ENCODE data around the gene MAPRE3. TPM values are rescaled to one million over a fixed set of nuclear protein-coding genes. Genes with fewer than 3 reads are reported as not detected.

The MAPRE3 gene
- total RNA-seq, 1 donor from 2014 or later = 4.1 TPM

DNA sequence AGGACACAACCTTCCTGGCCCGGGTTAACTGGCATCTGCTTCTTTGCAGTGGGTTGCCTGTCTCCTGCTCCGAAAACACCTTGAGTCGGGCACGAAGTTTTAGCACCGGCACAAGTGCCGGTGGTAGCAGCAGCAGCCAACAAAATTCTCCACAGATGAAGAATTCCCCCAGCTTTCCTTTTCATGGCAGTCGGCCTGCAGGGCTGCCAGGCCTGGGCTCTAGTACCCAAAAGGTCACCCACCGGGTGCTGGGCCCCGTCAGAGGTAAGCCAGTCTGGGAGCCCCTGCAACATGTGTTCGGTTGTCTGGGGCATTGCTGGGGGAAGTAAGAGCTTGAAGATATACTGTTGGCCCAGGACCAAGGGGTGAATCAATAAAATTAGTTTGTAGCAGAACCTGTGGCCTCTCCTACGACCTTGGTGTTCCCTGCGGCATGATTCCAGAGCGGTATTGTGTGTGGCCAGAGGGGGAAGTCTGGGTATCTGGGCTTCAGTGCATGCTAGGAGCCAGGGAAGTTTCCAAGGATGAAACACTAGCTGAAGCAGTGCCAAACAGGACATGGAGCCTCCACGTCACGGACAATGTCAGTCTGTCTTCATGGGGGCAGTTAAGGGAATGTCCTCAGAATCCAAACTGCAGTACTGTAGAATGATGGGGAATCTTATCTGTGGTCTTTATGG lies 88.8 kb downstream of the MAPRE3 start:
- Mint-ChIP-seq H3K27me3 (ENCODE audit: unreplicated experiment) (peaks cover 3% of the 10 kb centered on the region), H3K4me1 (ENCODE audit: unreplicated experiment) (peaks cover 17% of the 10 kb centered on the region), H3K9me3 (ENCODE audit: unreplicated experiment) (no peaks in the 10 kb centered on the region), H3K27ac (ENCODE audit: unreplicated experiment) (no peak overlapping the region), H3K36me3 (ENCODE audit: low read depth, unreplicated experiment) (peaks cover 37% of the 10 kb centered on the region), H3K4me3 (ENCODE audit: unreplicated experiment) (no peak overlapping the region)
- TF ChIP-seq CTCF (IDR thresholded peaks at IDR 0.05; ENCODE audit: unreplicated experiment) = no peak
- DNase-seq (ENCODE audit: low spot score) = no peak

GRCh38 chr2:27060323-27060722 lies 89.9 kb downstream of the MAPRE3 start:
- no peak overlapping the region for H3K4me3 Mint-ChIP-seq (ENCODE audit: unreplicated experiment)
- H3K27ac Mint-ChIP-seq (ENCODE audit: unreplicated experiment) = no peak overlapping the region
- no peaks in the 10 kb centered on the region for H3K27me3 Mint-ChIP-seq (ENCODE audit: unreplicated experiment)
- peaks cover 17% of the 10 kb centered on the region for H3K4me1 Mint-ChIP-seq (ENCODE audit: unreplicated experiment)
- H3K9me3 Mint-ChIP-seq (ENCODE audit: unreplicated experiment) = no peaks in the 10 kb centered on the region
- DNase-seq (ENCODE audit: low spot score) = no peak
- no peak for TF ChIP-seq CTCF (IDR thresholded peaks at IDR 0.05; ENCODE audit: unreplicated experiment)
- H3K36me3 Mint-ChIP-seq (ENCODE audit: low read depth, unreplicated experiment) = peaks cover 29% of the 10 kb centered on the region

GRCh38 chr2:27065128-27065527 lies 94.7 kb downstream of the MAPRE3 start:
- no peaks in the 10 kb centered on the region for H3K9me3 Mint-ChIP-seq (ENCODE audit: unreplicated experiment)
- H3K4me3 Mint-ChIP-seq (ENCODE audit: unreplicated experiment) = no peak overlapping the region
- H3K27ac Mint-ChIP-seq (ENCODE audit: unreplicated experiment) = no peak overlapping the region
- H3K4me1 Mint-ChIP-seq (ENCODE audit: unreplicated experiment) = peaks cover 33% of the 10 kb centered on the region
- no peak for DNase-seq (ENCODE audit: low spot score)
- H3K27me3 Mint-ChIP-seq (ENCODE audit: unreplicated experiment) = no peaks in the 10 kb centered on the region
- H3K36me3 Mint-ChIP-seq (ENCODE audit: low read depth, unreplicated experiment) = peaks cover 27% of the 10 kb centered on the region
- TF ChIP-seq CTCF (IDR thresholded peaks at IDR 0.05; ENCODE audit: unreplicated experiment) = no peak

- no peak overlapping the region for H3K27ac Mint-ChIP-seq (ENCODE audit: unreplicated experiment)
- H3K9me3 Mint-ChIP-seq (ENCODE audit: unreplicated experiment) = no peaks in the 10 kb centered on the region
- DNase-seq (ENCODE audit: low spot score) = no peak
- H3K27me3 Mint-ChIP-seq (ENCODE audit: unreplicated experiment) = no peaks in the 10 kb centered on the region
- peaks cover 39% of the 10 kb centered on the region for H3K4me1 Mint-ChIP-seq (ENCODE audit: unreplicated experiment)
- no peak overlapping the region for H3K4me3 Mint-ChIP-seq (ENCODE audit: unreplicated experiment)
- no peak for TF ChIP-seq CTCF (IDR thresholded peaks at IDR 0.05; ENCODE audit: unreplicated experiment)
- peaks cover 26% of the 10 kb centered on the region for H3K36me3 Mint-ChIP-seq (ENCODE audit: low read depth, unreplicated experiment)
Measured at GRCh38 chr2:27067385-27067784, 96.9 kb downstream of the MAPRE3 start.

GRCh38 chr2:27069436-27069835 lies 99.0 kb downstream of the MAPRE3 start:
- H3K4me1 Mint-ChIP-seq (ENCODE audit: unreplicated experiment) = peaks cover 30% of the 10 kb centered on the region
- no peaks in the 10 kb centered on the region for H3K9me3 Mint-ChIP-seq (ENCODE audit: unreplicated experiment)
- no peak for DNase-seq (ENCODE audit: low spot score)
- peaks cover 5% of the 10 kb centered on the region for H3K27me3 Mint-ChIP-seq (ENCODE audit: unreplicated experiment)
- TF ChIP-seq CTCF (IDR thresholded peaks at IDR 0.05; ENCODE audit: unreplicated experiment) = no peak
- peak overlapping the region; percentile 16 for H3K27ac Mint-ChIP-seq (ENCODE audit: unreplicated experiment)
- H3K36me3 Mint-ChIP-seq (ENCODE audit: low read depth, unreplicated experiment) = peaks cover 19% of the 10 kb centered on the region
- H3K4me3 Mint-ChIP-seq (ENCODE audit: unreplicated experiment) = peak overlapping the region; percentile 98
